Activated B cell treated with CpG ODN at 0.5 μM for 24 hours (primary cell): ENCODE data around the gene NEB. TPM values are rescaled to one million over a fixed set of nuclear protein-coding genes. Genes with fewer than 3 reads are reported as not detected.

Source experiments
- ATAC-seq: fragments of 200-7000 bp; cut with Tn5 transposase; one replicate; pipeline ENCODE4 v1.10.0; 2021; ENCODE audit warnings: low read depth, mild to moderate bottlenecking, moderate library complexity
- CTCF ChIA-PET: fragments of 350-600 bp; sonication (Branson Sonifier 250); formaldehyde crosslinking; loops from one replicate; lab custom pipeline; 2021; ENCODE audit warnings: antibody characterized with exemption; lab: Charles Lee
- POLR2A ChIA-PET: fragments of 350-600 bp; sonication (Branson Sonifier 250); formaldehyde crosslinking; loops from one replicate; lab custom pipeline; 2021; ENCODE audit warnings: antibody characterized with exemption; lab: Charles Lee
- DNase-seq: peaks from one replicate; pipeline ENCODE4 v3.0.0; 2022
- H3K27ac Mint-ChIP-seq: one replicate; pipeline ENCODE4 v1.8.0; 2020; ENCODE audit warnings: mixed read lengths
- H3K27me3 Mint-ChIP-seq: one replicate; pipeline ENCODE4 v1.8.0; 2021; ENCODE audit warnings: mixed read lengths
- H3K36me3 Mint-ChIP-seq: one replicate; pipeline ENCODE4 v1.8.0; 2021; ENCODE audit warnings: low read depth, mixed read lengths
- H3K4me1 Mint-ChIP-seq: one replicate; pipeline ENCODE4 v1.8.0; 2021; ENCODE audit warnings: mixed read lengths
- H3K4me3 Mint-ChIP-seq: one replicate; pipeline ENCODE4 v1.8.0; 2020; ENCODE audit warnings: mild to moderate bottlenecking, mixed read lengths
- H3K9me3 Mint-ChIP-seq: one replicate; pipeline ENCODE4 v1.8.0; 2020; ENCODE audit warnings: mixed read lengths
- intact Hi-C: fragments of 100-400 bp; cut with micrococcal nuclease; formaldehyde crosslinking; loops from one replicate; pipeline ENCODE4 v1.15.1; 2024
- total RNA-seq: library from RNA; stranded (reverse); gene quantifications from 2 replicates; pipeline ENCODE4 v1.2.3, GENCODE V29; 2022
- TF ChIP-seq, protein P1 (sequence below): fragments of 200-600 bp; IDR thresholded peaks from one replicate; pipeline ENCODE4 v1.8.0; 2022; ENCODE audit warnings: antibody characterized with exemption, mild to moderate bottlenecking

NEB gene
- 1.2 and 2.0 TPM in 2 replicates for total RNA-seq

DNA sequence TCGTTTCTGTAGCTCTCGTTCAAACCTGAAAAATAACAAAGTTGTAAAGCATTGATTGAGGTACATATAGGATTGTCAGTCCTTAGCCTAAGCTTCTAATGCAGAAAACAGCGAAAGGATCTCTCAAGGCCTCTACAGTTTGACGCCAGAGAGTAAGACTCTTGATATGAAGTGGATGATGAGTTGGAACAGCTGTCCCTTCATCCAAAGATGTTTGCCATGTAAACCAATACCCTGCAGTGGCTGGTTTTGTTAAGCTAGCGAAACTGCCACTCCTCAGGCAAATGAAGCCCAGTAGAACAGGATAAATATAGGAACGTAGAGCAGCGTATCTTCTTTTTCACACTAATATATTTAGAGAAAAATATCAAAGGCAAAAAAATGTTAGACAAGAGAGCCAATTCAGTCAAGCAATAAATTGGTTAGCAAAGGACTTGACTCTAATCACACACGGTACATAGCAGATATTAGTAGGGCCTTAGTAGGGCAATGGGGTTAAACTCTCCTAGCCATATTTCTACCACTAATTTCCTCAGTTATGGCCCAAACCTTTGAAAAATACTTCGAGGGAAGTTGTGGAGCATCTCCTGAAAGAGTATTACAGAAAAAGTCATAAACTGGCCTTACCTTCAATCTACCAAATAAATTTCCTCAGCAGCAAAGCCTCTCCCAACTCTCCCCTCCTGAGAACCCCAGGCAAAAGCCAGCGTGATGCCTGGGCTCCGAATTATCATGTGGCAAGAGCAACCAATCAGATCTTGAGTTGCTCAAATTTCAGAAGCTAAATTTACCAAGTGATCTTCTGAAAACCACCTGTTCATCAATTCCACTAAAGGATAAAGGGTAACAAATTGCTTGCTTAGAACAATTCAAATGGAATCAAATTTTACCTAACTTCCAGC is at the start of gene NEB:
Gene NEB (minus strand): TSS at position 706 of the 902 bp plus-strand sequence. CDS start 1,320 bp downstream, outside the sequence.
- Mint-ChIP-seq H3K27ac (no peak within 1 kb of the TSS), H3K36me3 (no peaks in the 10 kb centered on the region), H3K4me1 (peaks cover 25% of the 10 kb centered on the region), H3K27me3 (no peaks in the 10 kb centered on the region), H3K9me3 (peaks cover 3% of the 10 kb centered on the region), H3K4me3 (no peak within 1 kb of the TSS)
- intact Hi-C loops, result no loop called here
- POLR2A ChIA-PET, result no interaction called here
- TF ChIP-seq, protein P1, sequence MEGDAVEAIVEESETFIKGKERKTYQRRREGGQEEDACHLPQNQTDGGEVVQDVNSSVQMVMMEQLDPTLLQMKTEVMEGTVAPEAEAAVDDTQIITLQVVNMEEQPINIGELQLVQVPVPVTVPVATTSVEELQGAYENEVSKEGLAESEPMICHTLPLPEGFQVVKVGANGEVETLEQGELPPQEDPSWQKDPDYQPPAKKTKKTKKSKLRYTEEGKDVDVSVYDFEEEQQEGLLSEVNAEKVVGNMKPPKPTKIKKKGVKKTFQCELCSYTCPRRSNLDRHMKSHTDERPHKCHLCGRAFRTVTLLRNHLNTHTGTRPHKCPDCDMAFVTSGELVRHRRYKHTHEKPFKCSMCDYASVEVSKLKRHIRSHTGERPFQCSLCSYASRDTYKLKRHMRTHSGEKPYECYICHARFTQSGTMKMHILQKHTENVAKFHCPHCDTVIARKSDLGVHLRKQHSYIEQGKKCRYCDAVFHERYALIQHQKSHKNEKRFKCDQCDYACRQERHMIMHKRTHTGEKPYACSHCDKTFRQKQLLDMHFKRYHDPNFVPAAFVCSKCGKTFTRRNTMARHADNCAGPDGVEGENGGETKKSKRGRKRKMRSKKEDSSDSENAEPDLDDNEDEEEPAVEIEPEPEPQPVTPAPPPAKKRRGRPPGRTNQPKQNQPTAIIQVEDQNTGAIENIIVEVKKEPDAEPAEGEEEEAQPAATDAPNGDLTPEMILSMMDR, result no peak
- no peak for ATAC-seq
- CTCF ChIA-PET, result no interaction called here
- DNase-seq, result no peak

DNA sequence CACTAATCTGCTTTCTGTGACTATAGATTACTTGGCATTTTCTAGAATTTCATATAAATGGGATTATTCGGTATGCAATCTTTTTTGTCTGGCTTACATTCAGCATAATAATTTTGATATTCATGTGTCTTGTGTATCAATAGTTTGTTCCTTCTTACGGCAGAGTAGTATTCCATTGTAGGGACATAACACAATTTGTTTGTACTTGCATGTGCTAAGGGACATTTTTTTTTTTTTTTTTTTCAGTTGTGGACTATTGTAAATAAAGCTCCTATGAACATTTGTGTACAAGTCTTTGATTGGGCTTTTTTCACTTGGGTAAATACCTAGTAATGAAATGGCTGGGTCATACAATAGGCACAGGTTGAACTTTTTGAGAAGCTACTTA is 48.9 kb upstream of the NEB start:
- intact Hi-C loops, result no loop called here
- H3K4me3 Mint-ChIP-seq, result no peak overlapping the region
- no peak for DNase-seq
- peak overlapping the region; percentile 0 for H3K27ac Mint-ChIP-seq
- H3K36me3 Mint-ChIP-seq, result peaks cover 49% of the 10 kb centered on the region
- no peaks in the 10 kb centered on the region for H3K27me3 Mint-ChIP-seq
- ChIA-PET CTCF (no interaction called here), POLR2A (interaction anchor here (0.6 to 1.0 kb wide), 4 partner anchors 8 to 57 kb away, joined by 3 to 4 read pairs (median 3); no protein-coding TSS in a partner anchor)
- TF ChIP-seq, protein P1, result no peak
- no peak for ATAC-seq
- peaks cover 3% of the 10 kb centered on the region for H3K9me3 Mint-ChIP-seq
- H3K4me1 Mint-ChIP-seq, result peaks cover 25% of the 10 kb centered on the region

DNA sequence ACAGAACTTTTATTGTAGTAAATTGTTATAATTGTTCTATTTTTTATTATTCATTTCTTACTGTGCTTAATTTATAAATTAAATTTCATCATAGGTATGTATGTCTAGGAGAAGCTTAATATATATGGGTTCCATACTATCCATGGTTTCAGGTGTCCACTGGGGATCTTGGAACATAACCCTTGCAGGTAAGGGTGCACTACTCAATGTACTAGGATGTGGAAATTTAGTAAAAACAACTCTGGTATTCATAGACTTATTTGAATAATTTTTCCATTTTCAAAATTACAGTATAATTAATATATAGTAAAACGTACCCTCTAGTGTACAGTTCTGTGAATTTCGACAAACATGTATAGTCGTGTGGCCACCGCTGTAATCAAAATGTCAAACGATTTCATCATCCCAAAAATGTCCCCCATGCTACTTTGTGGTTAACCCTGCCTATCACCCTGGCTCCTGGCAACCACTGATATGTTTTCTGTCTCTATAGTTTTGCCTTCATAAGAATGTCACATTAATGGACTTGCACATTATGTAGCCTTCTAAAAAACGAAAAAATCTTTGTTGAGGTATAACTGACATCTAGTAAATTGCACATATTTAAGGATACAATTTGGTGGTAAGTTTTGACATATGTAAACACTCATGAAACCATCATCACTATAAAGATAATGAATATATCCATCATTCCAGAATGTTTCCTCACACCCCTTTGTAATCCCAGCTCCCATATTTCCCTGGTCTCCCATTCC is 48.3 kb upstream of the NEB start:
- DNase-seq (no peak), ATAC-seq (no peak)
- Mint-ChIP-seq H3K36me3 (peaks cover 49% of the 10 kb centered on the region), H3K27me3 (no peaks in the 10 kb centered on the region), H3K9me3 (peaks cover 3% of the 10 kb centered on the region), H3K4me1 (peaks cover 21% of the 10 kb centered on the region), H3K4me3 (no peak overlapping the region), H3K27ac (peak overlapping the region; percentile 0)
- CTCF ChIA-PET, result no interaction called here
- intact Hi-C loops, result no loop called here
- TF ChIP-seq, protein P1, result no peak
- POLR2A ChIA-PET, result interaction anchor here (1.0 kb wide), 2 partner anchors 8 to 11 kb away, joined by 3 read pairs; no protein-coding TSS in a partner anchor

DNA sequence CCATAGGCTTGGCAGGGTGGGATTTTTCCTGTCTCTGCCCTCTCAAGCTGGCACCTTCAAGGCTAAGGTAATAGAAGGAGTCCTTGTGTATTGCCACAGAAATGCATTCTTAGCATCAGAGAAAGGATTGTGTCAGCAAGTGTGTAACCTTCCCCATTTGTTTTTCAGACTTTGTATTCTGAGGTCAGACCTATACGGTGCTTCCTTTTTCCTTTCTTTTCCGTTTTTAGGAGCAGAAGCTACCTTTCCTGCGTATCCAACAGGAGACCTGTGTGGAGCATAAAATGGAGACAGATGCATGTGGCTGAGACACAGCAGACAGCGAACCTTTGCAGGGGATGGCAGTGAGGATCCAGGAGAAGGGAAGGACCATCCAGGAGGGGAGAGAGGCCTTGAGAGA is 47.4 kb upstream of the NEB start:
- no peak for ATAC-seq
- POLR2A ChIA-PET, result interaction anchor here (1.0 kb wide), 1 partner anchor 10 kb away, joined by 3 read pairs; no protein-coding TSS in a partner anchor
- H3K27ac Mint-ChIP-seq, result peak overlapping the region; percentile 53

More for the DNA sequence above, 47.4 kb upstream of the NEB start:
- CTCF ChIA-PET, result no interaction called here
- intact Hi-C loops, result no loop called here
- TF ChIP-seq, protein P1, result no peak
- no peaks in the 10 kb centered on the region for H3K27me3 Mint-ChIP-seq
- H3K9me3 Mint-ChIP-seq, result peaks cover 3% of the 10 kb centered on the region
- H3K4me3 Mint-ChIP-seq, result no peak overlapping the region
- peaks cover 24% of the 10 kb centered on the region for H3K4me1 Mint-ChIP-seq
- peaks cover 58% of the 10 kb centered on the region for H3K36me3 Mint-ChIP-seq
- DNase-seq, result no peak
